HG03103 (cell line): ENCODE data around the gene CCL16.
"Not testable (repeated sequence)": the region's sequence is repeated elsewhere in the genome, so short reads cannot be mapped to it uniquely, and the experiment has no call there.

Experiments used
- ATAC-seq: cut with Tn5 transposase; IDR thresholded peaks from one replicate; pipeline ENCODE4 v1.9.1; 2021; ENCODE audit warnings: low read depth; ENCODE audit not compliant: unreplicated experiment

The CCL16 gene

GRCh38 chr17:35943537-35943936 is 37.8 kb downstream of the CCL16 start, which contains the start of gene LYZL6:
LYZL6 (minus strand) TSS chr17:35943713; CDS start chr17:35939356, 4,357 bp downstream.
- ATAC-seq = no peak

GRCh38 chr17:35942588-35943186 is 38.6 kb downstream of the CCL16 start:
- no peak for ATAC-seq

- ATAC-seq = not testable (repeated sequence)
Measured at GRCh38 chr17:35938492-35938891, 42.8 kb downstream of the CCL16 start.

GRCh38 chr17:35936063-35936462 is 45.2 kb downstream of the CCL16 start:
- no peak for ATAC-seq

GRCh38 chr17:35934760-35935159 is 46.5 kb downstream of the CCL16 start:
- ATAC-seq = no peak

GRCh38 chr17:35932586-35932985 is 48.7 kb downstream of the CCL16 start:
- no peak for ATAC-seq

GRCh38 chr17:35931794-35932425 is 49.4 kb downstream of the CCL16 start:
- ATAC-seq = no peak

GRCh38 chr17:35930211-35931065 is 50.9 kb downstream of the CCL16 start, which contains the start of gene RDM1:
RDM1 (minus strand) TSS chr17:35930773; CDS start chr17:35930727, 46 bp downstream.
- peak; percentile 83 for ATAC-seq

- no peak for ATAC-seq
Measured at GRCh38 chr17:35927714-35928113, 53.6 kb downstream of the CCL16 start.
